B cell (primary cell): ENCODE data around the gene MAPRE3.

Experiments used
- CTCF ChIP-seq: fragments of 200-600 bp; IDR thresholded peaks from one replicate; pipeline ENCODE4 v1.8.0; 2022; ENCODE audit warnings: antibody characterized with exemption, mild to moderate bottlenecking
- EZH2 ChIP-seq: IDR thresholded peaks from 2 replicates; pipeline ENCODE4 v1.6.1; 2012; ENCODE audit warnings: borderline replicate concordance, low read depth, mild to moderate bottlenecking, moderate library complexity, low read length; ENCODE audit not compliant: insufficient read depth, poor library complexity, severe bottlenecking

GRCh38 chr2:27024188-27024587 lies 53.8 kb downstream of the MAPRE3 start:
- TF ChIP-seq CTCF, result no peak
- TF ChIP-seq EZH2, result no peak
